HG02884 (cell line): ENCODE results near the gene DPEP1.

Source experiments
- ATAC-seq: cut with Tn5 transposase; IDR thresholded peaks from one replicate; pipeline ENCODE4 v1.9.1; 2021; ENCODE audit warnings: mild to moderate bottlenecking, moderate library complexity; ENCODE audit not compliant: unreplicated experiment

DPEP1 gene

GRCh38 chr16:89598199-89598598, 15.2 kb upstream of the DPEP1 start:
- ATAC-seq, result no peak

- ATAC-seq, result no peak
Measured at GRCh38 chr16:89599451-89599858, 14.0 kb upstream of the DPEP1 start.

- no peak for ATAC-seq
Measured at GRCh38 chr16:89599902-89600301, 13.5 kb upstream of the DPEP1 start.

GRCh38 chr16:89600427-89600826, 13.0 kb upstream of the DPEP1 start:
- no peak for ATAC-seq

- ATAC-seq, result no peak
Measured at GRCh38 chr16:89600956-89601355, 12.5 kb upstream of the DPEP1 start.

- no peak for ATAC-seq
Measured at GRCh38 chr16:89601906-89602272, 11.6 kb upstream of the DPEP1 start.

- ATAC-seq, result no peak
Measured at GRCh38 chr16:89602273-89602951, 11.0 kb upstream of the DPEP1 start.

GRCh38 chr16:89602952-89603590, 10.4 kb upstream of the DPEP1 start:
- ATAC-seq, result no peak

- ATAC-seq, result no peak
Measured at GRCh38 chr16:89604764-89605163, 8.7 kb upstream of the DPEP1 start.

GRCh38 chr16:89605186-89605970, 8.1 kb upstream of the DPEP1 start:
- ATAC-seq, result no peak

GRCh38 chr16:89606006-89606405, 7.4 kb upstream of the DPEP1 start:
- ATAC-seq, result no peak

- ATAC-seq, result no peak
Measured at GRCh38 chr16:89607453-89607852, 6.0 kb upstream of the DPEP1 start.

- ATAC-seq, result no peak
Measured at GRCh38 chr16:89607937-89608740, 5.3 kb upstream of the DPEP1 start.

- ATAC-seq, result no peak
Measured at GRCh38 chr16:89610108-89610453, 3.4 kb upstream of the DPEP1 start.

- no peak for ATAC-seq
Measured at GRCh38 chr16:89612415-89613166, 851 bp upstream of the DPEP1 start.

- ATAC-seq, result no peak
Measured at GRCh38 chr16:89613954-89614459, 565 bp downstream of the DPEP1 start.

- no peak for ATAC-seq
Measured at GRCh38 chr16:89615176-89615575, 1.7 kb downstream of the DPEP1 start.

GRCh38 chr16:89615596-89616090, 2.2 kb downstream of the DPEP1 start:
- ATAC-seq, result no peak

- ATAC-seq, result no peak
Measured at GRCh38 chr16:89616623-89617022, 3.2 kb downstream of the DPEP1 start.

- ATAC-seq, result no peak
Measured at GRCh38 chr16:89617036-89617435, 3.6 kb downstream of the DPEP1 start.
